Activated CD4-positive, alpha-beta T cell treated with anti-CD3 and anti-CD28 coated beads for 4 hours (primary cell): ENCODE data around the gene STRAP.

Source experiments
- DNase-seq, 2 donors: peaks; one replicate each; pipeline ENCODE4 v3.0.0-alpha.2; 2020

STRAP gene, protein sequence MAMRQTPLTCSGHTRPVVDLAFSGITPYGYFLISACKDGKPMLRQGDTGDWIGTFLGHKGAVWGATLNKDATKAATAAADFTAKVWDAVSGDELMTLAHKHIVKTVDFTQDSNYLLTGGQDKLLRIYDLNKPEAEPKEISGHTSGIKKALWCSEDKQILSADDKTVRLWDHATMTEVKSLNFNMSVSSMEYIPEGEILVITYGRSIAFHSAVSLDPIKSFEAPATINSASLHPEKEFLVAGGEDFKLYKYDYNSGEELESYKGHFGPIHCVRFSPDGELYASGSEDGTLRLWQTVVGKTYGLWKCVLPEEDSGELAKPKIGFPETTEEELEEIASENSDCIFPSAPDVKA

GRCh38 chr12:15882118-15882971 lies at the start of gene STRAP:
Gene STRAP (plus strand): TSS chr12:15882387. CDS start chr12:15882708, 321 bp downstream.
- DNase-seq: peak; percentile 91 to 96

GRCh38 chr12:15834575-15834974 lies 47.6 kb upstream of the STRAP start:
- DNase-seq: no peak

DNA sequence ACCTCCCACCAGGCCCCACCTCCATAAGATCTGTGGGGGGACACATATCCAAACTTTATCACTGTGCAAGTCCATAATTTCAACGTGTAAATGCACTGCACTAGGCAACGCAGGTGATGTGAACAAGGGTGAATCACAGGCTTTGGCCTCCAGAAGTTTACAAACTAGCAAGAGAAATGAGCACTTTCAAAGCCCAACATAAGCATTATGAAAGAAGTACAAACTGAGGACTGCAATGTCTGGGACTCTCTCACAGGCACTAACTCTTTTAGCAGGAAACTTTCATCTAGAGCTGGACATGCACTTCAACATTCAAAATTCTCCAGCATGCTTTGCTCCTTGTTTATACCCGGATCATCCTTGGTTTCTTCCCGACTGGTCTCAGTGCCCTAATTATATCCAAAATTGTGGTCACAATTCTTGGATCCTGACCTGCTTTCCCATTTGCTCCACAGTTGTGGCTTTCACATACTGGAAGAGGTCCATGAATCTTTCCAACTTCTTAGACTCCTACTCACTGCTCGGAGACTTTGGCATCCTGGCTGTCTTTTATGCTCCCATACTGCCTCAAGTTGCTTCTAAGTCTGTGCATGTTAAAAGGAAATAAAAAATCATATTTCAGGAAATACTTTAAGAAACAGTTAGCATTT lies 44.9 kb upstream of the STRAP start:
- no peak for DNase-seq

DNA sequence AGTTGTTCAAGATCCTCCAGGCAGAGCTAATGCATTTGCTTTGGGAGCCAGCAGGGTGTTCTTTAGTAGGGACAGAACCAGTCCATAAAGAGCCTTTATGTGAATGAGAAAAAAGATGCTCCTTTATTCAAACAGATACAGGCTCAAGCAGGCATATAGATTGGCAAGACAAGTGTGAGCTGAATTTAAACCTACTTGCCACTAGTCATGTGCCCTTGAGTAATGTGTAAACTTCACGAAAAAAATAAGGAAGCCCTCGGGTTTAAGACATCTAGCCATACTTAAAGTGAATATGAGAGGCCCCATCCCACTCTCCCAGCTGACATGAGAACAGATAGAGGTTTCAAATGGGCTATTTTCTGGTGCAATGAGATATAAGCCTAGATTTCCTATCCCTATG lies 43.1 kb upstream of the STRAP start:
- no peak for DNase-seq

- no peak for DNase-seq
Measured at GRCh38 chr12:15839682-15840081, 42.5 kb upstream of the STRAP start.

GRCh38 chr12:15842108-15842507 lies 40.1 kb upstream of the STRAP start:
- no peak for DNase-seq

- no peak for DNase-seq
Measured at GRCh38 chr12:15846887-15847286, 35.3 kb upstream of the STRAP start.

DNA sequence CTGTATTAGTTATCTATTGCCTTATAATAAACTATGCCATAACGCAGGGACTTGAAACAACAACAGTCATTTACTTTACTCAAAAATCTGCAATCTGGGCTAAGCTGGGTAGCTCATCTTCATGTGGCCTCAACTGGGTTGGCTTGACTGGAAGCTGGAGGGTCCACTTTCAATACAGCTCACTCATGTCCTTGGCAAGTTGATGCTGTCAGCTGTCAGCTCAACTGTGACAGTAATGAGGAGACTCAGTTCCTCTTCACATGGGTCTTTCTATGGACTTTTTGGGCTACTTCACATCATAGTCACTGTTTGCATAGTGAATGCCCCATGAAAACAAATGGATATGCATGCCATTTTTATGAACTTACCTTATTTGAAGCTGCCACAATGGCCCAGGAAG lies 33.6 kb upstream of the STRAP start:
- DNase-seq: no peak

DNA sequence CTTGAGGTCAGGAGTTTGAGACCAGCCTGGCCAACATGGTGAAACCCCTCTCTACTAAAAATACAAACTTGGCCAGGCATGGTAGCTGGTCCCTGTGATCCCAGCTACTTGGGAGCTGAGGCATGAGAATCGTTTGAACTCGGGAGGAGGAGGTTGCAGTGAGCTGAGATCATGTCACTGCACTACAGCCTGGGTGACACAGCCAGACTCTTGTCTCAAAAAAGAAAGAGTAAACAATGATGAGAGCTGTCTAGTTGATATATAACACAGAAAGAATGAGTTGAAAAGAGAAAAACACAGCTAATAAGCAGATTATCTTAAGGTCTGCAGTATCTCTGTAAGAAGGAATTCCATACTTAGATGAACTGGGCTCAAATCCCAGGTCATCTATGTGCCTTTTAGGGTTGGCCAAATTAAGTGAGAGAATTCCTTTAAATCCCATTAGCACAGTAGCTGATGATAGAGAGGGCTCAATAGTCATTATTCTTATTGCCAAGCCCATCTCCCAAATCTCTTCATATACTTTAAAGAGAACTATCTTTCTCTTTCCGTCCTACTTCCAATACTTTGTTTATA lies 31.1 kb upstream of the STRAP start:
- no peak for DNase-seq

DNA sequence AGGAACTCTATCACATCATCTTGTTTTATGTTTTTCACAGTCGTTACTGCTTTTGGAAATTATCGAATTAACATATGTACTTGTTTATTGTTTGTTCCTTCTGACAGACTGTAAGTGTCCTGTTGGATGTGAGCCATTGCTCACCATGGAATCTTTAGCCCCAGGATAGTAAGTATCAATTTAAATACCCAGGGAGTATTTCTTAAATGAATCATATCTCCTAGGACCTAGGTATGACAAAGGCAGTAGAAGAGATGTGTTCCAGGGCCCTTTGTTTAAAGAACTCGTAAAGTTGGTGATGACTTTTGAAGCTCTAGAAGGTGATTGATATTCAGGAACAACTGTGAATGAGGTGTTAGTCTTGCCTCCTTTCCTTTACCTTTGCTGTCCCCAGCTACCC lies 30.3 kb upstream of the STRAP start:
- DNase-seq: no peak

DNA sequence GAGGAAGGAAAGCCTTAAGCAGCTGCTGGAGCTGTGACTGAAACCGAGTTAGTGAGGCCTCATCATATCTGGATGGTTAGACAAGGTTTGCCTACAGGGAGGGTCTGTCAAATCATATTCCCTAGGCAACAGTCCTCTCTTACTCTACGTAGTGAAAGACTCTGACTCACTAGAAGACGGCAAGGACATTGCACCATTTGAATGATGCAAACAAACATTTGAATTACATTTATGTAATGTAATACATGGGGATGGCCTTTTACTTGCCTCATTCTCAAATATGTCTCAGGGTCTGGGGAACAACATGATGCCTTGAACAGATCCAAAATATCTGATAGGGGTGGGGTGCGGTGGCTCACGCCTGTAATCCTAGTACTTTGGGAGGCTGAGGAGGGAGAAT lies 29.8 kb upstream of the STRAP start:
- no peak for DNase-seq

DNA sequence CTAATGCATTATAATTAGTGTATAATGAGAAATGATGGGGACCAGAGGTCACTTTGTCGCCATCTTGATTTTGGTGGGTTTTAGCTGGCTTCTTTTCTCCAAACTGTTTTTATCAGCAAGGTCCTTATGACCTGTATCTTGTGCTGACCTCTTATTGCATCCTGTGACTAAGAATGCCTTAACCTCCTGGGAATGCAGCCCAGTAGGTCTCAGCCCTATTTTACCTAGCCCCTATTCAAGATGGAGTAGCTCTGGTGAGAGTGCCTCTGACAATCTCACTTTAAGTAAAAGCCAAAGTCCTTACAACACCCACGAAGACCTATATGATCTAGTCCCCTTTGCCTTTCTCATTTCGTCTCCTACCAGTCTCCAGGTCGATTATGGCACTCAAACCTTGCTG lies 28.3 kb upstream of the STRAP start:
- no peak for DNase-seq

GRCh38 chr12:15854916-15855315 lies 27.3 kb upstream of the STRAP start:
- no peak for DNase-seq

DNA sequence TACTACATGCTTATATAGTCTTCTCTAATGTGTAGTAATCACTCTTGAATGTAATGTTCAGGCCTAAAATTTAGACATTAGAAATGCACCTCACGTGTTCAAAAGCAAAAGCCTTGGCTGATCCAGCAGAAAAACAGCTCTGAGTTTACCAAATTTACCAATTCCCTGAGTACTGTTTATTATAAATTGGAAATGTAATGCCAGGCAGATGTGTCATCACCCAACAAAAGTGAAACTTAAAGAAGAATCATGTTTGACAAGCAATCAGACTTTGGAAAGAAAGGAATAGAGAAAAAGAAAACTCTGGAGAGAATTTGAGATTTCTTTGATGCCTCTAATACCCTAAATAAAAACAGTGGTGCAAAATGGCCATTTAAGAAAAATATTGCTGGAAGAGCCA lies 26.5 kb upstream of the STRAP start:
- DNase-seq: no peak

GRCh38 chr12:15856097-15856982 lies 25.8 kb upstream of the STRAP start:
- peak; percentile 11 to 65 for DNase-seq

- DNase-seq: no peak
Measured at GRCh38 chr12:15858353-15858752, 23.8 kb upstream of the STRAP start.

- DNase-seq: no peak
Measured at GRCh38 chr12:15859116-15859515, 23.1 kb upstream of the STRAP start.

DNA sequence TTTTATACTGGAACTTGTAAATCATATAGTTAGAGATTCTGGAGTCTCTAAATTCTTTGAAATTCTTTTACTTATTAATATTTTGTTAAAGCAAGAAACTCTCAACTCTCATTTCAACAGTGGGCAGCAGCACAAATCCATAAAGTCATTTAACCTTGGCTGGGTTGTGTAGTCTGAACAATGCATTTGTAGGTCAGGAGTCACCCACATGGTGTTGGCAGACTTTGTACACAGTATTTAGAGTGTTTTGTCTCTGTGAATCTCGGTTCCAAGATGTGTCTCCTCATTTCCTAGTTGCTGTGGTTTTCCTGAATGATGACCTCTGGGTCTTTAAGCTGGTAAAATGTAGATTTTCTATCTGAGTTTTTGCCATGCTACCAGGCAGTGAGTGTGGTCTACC lies 20.8 kb upstream of the STRAP start:
- no peak for DNase-seq

- no peak for DNase-seq
Measured at GRCh38 chr12:15862840-15863239, 19.3 kb upstream of the STRAP start.

- DNase-seq: no peak
Measured at GRCh38 chr12:15863372-15863771, 18.8 kb upstream of the STRAP start.

GRCh38 chr12:15863984-15864383 lies 18.2 kb upstream of the STRAP start:
- no peak for DNase-seq

DNA sequence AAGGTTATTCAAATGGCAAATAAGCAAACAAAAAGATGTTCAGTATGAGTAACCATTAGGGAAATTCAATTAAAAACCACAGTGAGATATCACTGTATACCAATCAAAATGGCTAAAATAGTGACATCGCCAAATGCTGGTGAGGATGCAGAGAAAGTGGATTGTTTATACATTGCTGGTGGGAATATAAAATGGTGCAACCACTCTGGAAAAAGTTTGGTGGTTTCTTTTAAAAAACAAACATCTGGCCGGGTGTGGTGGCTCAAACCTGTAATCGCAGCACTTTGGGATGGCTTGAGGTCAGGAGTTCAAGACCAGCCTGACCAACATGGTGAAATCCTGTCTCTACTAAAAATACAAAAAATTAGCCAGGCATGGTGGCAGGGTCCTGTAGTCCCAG lies 14.0 kb upstream of the STRAP start:
- DNase-seq: no peak
